Measurements from ENCODE around the gene XYLT1. TPM values are rescaled to one million over a fixed set of nuclear protein-coding genes. Genes with fewer than 3 reads are reported as not detected.

The XYLT1 gene
- total RNA-seq, 2 donors from 2014 or later: 32.4 to 33.1 TPM

- intact Hi-C loops (cut with DNase I): no loop called here
- DNase-seq (ENCODE audit: low spot score): no peak
Observed at GRCh38 chr16:17238285-17239028, 232.3 kb downstream of the XYLT1 start.

GRCh38 chr16:17237350-17237944 lies 233.3 kb downstream of the XYLT1 start:
- DNase-seq (ENCODE audit: low spot score): no peak
- intact Hi-C loops (cut with DNase I): no loop called here

GRCh38 chr16:17235147-17235815 lies 235.5 kb downstream of the XYLT1 start:
- DNase-seq (ENCODE audit: low spot score): no peak
- intact Hi-C loops (cut with DNase I): no loop called here

GRCh38 chr16:17233318-17234002 lies 237.3 kb downstream of the XYLT1 start:
- DNase-seq (ENCODE audit: low spot score): no peak
- intact Hi-C loops (cut with DNase I): no loop called here

- intact Hi-C loops (cut with DNase I): no loop called here
- no peak for DNase-seq (ENCODE audit: low spot score)
Observed at GRCh38 chr16:17232487-17232886, 238.3 kb downstream of the XYLT1 start.

GRCh38 chr16:17231972-17232371 lies 238.8 kb downstream of the XYLT1 start:
- intact Hi-C loops (cut with DNase I): no loop called here
- DNase-seq (ENCODE audit: low spot score): no peak

GRCh38 chr16:17230932-17231581 lies 239.7 kb downstream of the XYLT1 start:
- intact Hi-C loops (cut with DNase I): no loop called here
- no peak for DNase-seq (ENCODE audit: low spot score)

- intact Hi-C loops (cut with DNase I): no loop called here
- no peak for DNase-seq (ENCODE audit: low spot score)
Observed at GRCh38 chr16:17229766-17230165, 241.0 kb downstream of the XYLT1 start.

GRCh38 chr16:17229131-17229530 lies 241.6 kb downstream of the XYLT1 start:
- intact Hi-C loops (cut with DNase I): no loop called here
- DNase-seq (ENCODE audit: low spot score): no peak

- intact Hi-C loops (cut with DNase I): no loop called here
- DNase-seq (ENCODE audit: low spot score): no peak
Observed at GRCh38 chr16:17228708-17229055, 242.1 kb downstream of the XYLT1 start.

GRCh38 chr16:17228048-17228707 lies 242.6 kb downstream of the XYLT1 start:
- DNase-seq (ENCODE audit: low spot score): no peak
- intact Hi-C loops (cut with DNase I): no loop called here

- DNase-seq (ENCODE audit: low spot score): no peak
- intact Hi-C loops (cut with DNase I): no loop called here
Observed at GRCh38 chr16:17227278-17227677, 243.5 kb downstream of the XYLT1 start.

GRCh38 chr16:17225541-17225940 lies 245.2 kb downstream of the XYLT1 start:
- intact Hi-C loops (cut with DNase I): no loop called here
- DNase-seq (ENCODE audit: low spot score): no peak

- intact Hi-C loops (cut with DNase I): no loop called here
- no peak for DNase-seq (ENCODE audit: low spot score)
Observed at GRCh38 chr16:17224879-17225281, 245.9 kb downstream of the XYLT1 start.

- DNase-seq (ENCODE audit: low spot score): no peak
- intact Hi-C loops (cut with DNase I): no loop called here
Observed at GRCh38 chr16:17224350-17224749, 246.4 kb downstream of the XYLT1 start.

GRCh38 chr16:17223576-17223975 lies 247.2 kb downstream of the XYLT1 start:
- DNase-seq (ENCODE audit: low spot score): no peak
- intact Hi-C loops (cut with DNase I): no loop called here

GRCh38 chr16:17222871-17223401 lies 247.8 kb downstream of the XYLT1 start:
- intact Hi-C loops (cut with DNase I): no loop called here
- DNase-seq (ENCODE audit: low spot score): no peak

GRCh38 chr16:17219991-17220390 lies 250.8 kb downstream of the XYLT1 start:
- intact Hi-C loops (cut with DNase I): no loop called here
- DNase-seq (ENCODE audit: low spot score): no peak

GRCh38 chr16:17215936-17216335 lies 254.8 kb downstream of the XYLT1 start:
- intact Hi-C loops (cut with DNase I): no loop called here
- DNase-seq (ENCODE audit: low spot score): no peak
